HG02884 (cell line): Measurements from ENCODE around the gene PTPRN2.
"Not testable (repeated sequence)": the region's sequence is repeated elsewhere in the genome, so short reads cannot be mapped to it uniquely, and the experiment has no call there.

Source experiments
- ATAC-seq: cut with Tn5 transposase; IDR thresholded peaks from one replicate; pipeline ENCODE4 v1.9.1; 2021; ENCODE audit warnings: mild to moderate bottlenecking, moderate library complexity; ENCODE audit not compliant: unreplicated experiment

PTPRN2 gene

DNA sequence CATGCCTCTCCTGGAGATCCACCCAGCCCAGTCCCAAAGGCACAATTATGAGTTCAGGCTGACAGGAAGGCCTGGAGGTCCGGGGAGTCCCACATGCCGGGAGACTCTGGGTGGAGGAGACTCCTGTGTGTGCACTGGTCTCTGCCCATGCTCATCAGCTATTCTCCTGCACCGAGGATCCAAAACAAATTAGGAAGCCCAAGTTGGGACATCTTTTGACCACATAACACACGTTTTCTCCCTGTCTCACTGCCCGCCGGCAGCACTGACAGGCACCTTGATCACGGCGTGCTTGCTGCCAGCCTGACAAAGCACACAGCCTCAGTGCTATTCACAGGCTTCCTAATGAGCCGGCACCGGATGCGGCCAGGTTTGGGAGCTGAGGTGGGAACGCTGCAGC is 412.7 kb downstream of the PTPRN2 start:
- no peak for ATAC-seq

- no peak for ATAC-seq
These were observed 420.2 kb downstream of the PTPRN2 start for GRCh38 chr7:158167373-158167772.

GRCh38 chr7:158166386-158167340 is 421.0 kb downstream of the PTPRN2 start:
- ATAC-seq = no peak

DNA sequence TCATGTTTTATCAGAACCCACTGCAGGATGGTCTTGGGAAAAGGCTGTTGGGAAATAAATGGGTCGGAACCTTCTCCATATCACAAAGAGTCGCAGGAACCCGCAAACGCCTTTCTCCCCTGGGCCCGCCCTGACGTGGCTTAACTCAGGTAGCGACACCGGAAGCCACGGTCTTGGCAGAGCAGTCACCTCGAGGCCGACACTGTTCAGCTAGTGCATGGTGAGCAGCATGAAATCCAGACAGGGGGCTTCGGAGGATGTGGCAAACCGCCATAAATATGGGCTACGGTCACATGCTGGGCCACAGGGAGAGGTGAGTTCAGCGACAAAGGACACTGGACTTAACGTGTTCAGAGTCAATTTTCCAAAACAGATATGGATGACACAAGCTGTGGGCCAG is 421.9 kb downstream of the PTPRN2 start:
- ATAC-seq = no peak

DNA sequence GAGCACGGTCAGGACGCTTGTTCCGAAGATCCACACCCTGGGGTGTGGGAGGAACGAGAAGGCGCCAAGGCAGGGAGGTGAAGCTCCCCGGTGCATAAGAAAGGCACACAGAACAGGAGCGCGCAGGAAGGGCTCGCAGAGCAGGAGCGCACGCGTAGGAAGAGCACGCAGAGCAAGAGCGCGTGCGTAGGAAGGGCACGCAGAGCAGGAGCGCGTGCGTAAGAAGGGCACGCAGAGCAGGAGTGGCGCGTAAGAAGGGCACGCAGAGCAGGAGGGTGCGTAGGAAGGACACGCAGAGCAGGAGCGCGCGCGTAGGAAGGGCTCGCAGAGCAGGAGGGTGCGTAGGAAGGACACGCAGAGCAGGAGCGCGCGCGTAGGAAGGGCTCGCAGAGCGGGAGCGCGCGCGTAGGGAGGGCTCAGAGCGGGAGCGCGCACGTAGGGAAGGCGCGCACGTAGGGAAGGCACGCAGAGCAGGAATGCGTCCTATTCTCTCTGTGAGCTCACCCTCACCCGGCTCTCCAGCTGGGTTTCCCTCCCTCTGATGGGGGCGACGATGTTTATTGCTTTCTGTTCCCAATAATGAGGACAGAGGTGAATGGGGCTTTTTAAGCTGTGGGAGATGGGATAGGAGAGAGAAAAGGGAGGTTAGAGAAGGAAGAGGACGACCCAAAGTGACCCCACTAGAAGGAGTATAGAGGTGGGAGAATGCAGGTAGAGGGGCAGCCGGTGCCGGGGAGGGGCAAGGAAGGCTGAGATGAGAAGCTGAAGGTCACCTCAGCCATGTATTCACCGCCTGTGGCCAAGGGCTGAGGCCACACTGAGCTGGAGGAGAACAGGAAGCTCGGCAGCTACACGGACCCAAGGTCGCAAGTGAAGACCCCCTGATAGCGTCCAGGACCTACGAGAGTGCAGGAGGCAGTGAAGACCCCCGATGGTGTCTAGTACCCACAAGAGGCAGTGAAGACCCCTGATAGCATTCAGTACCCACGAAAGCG is 423.2 kb downstream of the PTPRN2 start:
- no peak for ATAC-seq

DNA sequence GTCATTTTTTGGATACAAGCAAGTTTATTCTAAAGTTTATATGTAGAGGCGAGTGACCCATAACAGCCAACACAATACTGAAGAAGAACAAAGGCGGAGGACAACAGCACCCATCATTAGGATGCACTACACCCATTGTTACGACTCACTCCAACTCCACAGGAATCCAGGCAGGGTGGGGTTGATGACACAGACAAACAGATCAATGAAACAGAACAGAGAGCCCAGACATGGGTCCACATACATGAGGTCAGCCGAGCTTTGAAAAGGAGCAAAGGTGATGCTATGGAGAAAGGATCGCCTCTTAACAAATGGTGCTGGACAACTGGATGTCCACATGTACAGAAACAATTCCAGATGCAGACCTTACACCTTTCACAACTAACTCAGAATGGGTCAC is 426.4 kb downstream of the PTPRN2 start:
- ATAC-seq = no peak

DNA sequence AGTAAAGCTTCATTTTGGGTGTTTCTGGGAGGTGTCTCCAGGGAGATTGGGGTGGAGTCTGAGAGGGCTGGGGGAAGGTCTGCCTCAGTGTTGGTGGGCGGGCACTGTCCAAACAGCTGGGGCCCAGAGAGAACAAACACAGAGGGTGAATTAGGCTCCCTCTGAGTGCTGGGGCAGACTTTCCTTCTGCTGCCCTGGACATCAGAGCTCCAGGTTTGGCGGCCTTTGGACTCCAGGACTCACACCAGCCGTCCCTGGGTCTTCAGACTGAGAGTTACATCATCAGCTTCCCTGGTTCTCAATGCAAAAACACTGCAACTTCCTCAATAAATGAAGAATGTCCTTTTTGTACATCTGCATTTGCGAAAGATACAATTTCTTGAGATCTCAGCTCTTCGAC is 427.4 kb downstream of the PTPRN2 start:
- ATAC-seq = no peak

DNA sequence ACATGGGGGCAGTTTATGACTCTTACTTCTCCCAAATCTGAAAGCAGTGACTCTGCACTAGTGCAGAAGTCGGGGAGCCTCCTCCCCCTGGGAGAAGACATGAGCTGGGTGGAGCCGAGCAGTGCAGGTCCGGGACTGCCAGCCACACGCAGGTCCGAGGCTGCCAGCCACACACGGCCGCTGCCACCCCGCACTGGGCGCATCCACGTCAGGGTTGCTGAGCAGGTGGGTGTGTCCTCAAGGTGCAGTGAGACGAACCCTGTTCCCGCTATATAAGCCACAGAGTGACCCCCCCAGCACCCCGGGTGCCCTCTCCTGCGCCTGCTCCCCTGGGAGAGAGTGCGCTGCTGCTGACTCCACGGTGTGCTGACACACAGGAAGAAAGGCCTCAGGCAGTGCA is 430.2 kb downstream of the PTPRN2 start:
- no peak for ATAC-seq

DNA sequence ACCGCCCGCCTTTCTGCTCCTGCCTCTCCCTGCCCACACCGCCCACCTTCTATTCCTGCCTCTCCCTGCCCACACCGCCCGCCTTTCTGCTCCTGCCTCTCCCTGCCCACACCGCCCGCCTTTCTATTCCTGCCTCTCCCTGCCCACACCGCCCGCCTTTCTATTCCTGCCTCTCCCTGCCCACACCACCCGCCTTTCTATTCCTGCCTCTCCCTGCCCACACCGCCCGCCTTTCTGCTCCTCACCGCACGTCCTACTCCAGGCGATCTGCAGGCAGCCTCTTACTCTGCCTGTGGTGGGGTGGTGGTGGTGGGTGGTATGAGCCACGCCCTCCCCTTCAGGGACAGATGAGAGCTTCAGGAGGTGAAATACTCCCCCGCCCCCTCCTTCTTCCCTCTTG is 436.4 kb downstream of the PTPRN2 start:
- ATAC-seq = not testable (repeated sequence)

GRCh38 chr7:158150234-158150633 is 437.4 kb downstream of the PTPRN2 start:
- no peak for ATAC-seq

GRCh38 chr7:158147431-158147830 is 440.2 kb downstream of the PTPRN2 start:
- not testable (repeated sequence) for ATAC-seq

GRCh38 chr7:158145370-158145769 is 442.3 kb downstream of the PTPRN2 start:
- ATAC-seq = no peak

GRCh38 chr7:158143196-158144120 is 444.2 kb downstream of the PTPRN2 start:
- no peak for ATAC-seq

DNA sequence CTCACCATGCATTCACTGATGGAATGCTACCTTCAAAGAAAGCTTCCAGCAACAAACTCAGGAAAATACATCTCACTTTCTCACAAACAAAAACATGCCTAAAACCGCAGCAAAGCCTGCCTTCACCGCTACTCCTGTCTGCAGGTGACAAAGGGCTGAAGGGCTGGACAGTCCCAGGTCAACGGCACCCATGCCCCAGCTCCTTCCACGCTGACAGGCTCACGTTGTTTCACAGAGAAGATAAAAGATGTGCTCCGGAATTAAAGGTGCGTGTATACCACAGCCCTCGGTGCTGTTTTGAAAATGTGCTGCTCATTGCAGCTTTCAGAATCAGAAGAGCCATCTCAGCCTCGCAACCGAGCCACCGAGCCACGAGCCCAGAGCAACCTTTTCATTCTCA is 445.0 kb downstream of the PTPRN2 start:
- no peak for ATAC-seq

GRCh38 chr7:158141806-158142518 is 445.7 kb downstream of the PTPRN2 start:
- no peak for ATAC-seq

DNA sequence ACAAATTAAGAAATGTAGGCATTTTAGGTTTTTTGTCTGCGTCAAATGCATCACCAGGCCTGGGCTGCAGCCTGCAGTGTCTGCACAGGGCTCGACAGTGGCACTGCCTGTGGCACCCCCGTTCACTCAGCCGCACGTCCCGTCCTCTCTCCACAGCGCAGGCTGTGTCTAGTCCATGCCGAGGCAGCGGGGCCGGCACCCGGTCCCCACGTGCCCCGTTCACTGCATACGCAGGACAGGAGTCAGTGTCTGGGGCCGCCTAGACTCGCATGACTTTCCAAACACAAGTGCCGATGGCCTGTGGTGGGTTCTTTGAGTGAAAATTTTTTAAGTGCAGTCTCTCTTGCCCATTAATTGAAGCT is 446.4 kb downstream of the PTPRN2 start:
- ATAC-seq = no peak

GRCh38 chr7:158140538-158141220 is 446.9 kb downstream of the PTPRN2 start:
- ATAC-seq = no peak

DNA sequence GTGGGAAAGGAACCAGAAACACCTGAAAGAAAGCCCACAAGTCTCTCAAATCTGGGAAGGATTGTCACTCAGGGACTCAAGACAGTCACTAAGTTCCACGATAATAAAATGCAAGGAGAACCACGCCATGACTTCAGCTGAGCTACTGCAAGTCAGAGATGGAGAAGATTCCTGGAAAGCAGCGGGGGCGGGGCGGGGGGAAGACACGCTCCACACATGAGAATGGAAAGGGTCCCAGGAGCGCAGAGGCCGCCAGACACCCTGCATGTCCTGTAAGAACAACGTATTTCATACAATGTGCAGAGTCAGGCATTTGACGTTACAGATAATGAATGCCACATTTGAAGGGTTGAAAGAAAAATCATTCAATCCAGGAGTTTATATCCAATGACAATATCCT is 448.1 kb downstream of the PTPRN2 start:
- no peak for ATAC-seq

DNA sequence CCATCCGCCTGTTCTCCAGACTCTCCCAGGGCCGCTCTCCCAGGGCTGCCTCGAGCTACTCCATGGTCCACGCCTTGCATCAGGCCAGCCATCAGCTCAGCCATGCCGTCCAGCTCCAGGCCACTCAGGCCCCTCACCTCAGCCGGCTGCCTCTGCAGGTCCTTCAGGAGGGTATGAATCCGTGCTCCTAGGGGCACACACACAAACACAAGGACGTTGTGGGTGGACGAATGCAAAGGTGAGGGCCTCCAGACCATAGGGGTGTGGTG is 449.4 kb downstream of the PTPRN2 start:
- ATAC-seq = no peak
